ENCODE measurements around the gene MTFR1L. TPM values are rescaled to one million over a fixed set of nuclear protein-coding genes. Genes with fewer than 3 reads are reported as not detected.

The MTFR1L gene
- total and polyA plus RNA-seq, 2 donors (not counting 1 experiment from before 2014, with no cell fraction given): 38.3 to 56.0 TPM

GRCh38 chr1:25873120-25873519 is 53.4 kb downstream of the MTFR1L start:
- Histone ChIP-seq H3K4me3 (replicated peaks in 1 of 4; ENCODE audit: control extremely low read depth in 1 of 4, insufficient read depth in 1 of 4, low read depth in 3 of 4, low read length in 4 of 4) (no peak overlapping the region), H4K20me1 (ENCODE audit: control insufficient read depth, extremely low read depth, insufficient read depth, low read length) (no peaks in the 10 kb centered on the region), H3K36me3 (ENCODE audit: control insufficient read depth, insufficient read depth, low read length) (peaks cover 6% of the 10 kb centered on the region), H3K9me3 (ENCODE audit: control insufficient read depth, insufficient read depth, low read depth, low read length) (no peaks in the 10 kb centered on the region), H3K27me3 (ENCODE audit: control insufficient read depth, insufficient read depth, low read length) (no peaks in the 10 kb centered on the region), H3K9ac (ENCODE audit: insufficient read depth, low read length) (no peak overlapping the region), H3K27ac (ENCODE audit: insufficient read depth, low read length) (no peak overlapping the region), H3K4me2 (ENCODE audit: extremely low read depth, insufficient read depth, low read length) (peak overlapping the region; percentile 13), H3K4me1 (ENCODE audit: control insufficient read depth, extremely low read depth, insufficient read depth, low read length) (peaks cover 23% of the 10 kb centered on the region), H2AFZ (ENCODE audit: low read length) (no peak overlapping the region), H3K79me2 (ENCODE audit: control insufficient read depth, insufficient read depth, low read length) (no peaks in the 10 kb centered on the region)
- no peak for DNase-seq (ENCODE audit: low read depth in 2 of 2)
- TF ChIP-seq EZH2 (IDR thresholded peaks at IDR 0.05; ENCODE audit: low read length, missing control alignments): no peak
- no peak for TF ChIP-seq CTCF (conservative IDR thresholded peaks at IDR 0.05 in 1 of 2, IDR thresholded peaks at IDR 0.05 in 1 of 2; ENCODE audit: low read depth in 1 of 2, low read length in 2 of 2)

GRCh38 chr1:25874209-25874608 is 54.5 kb downstream of the MTFR1L start:
- no peaks in the 10 kb centered on the region for H3K27me3 ChIP-seq (ENCODE audit: control insufficient read depth, insufficient read depth, low read length)
- no peak for TF ChIP-seq CTCF (conservative IDR thresholded peaks at IDR 0.05 in 1 of 2, IDR thresholded peaks at IDR 0.05 in 1 of 2; ENCODE audit: low read depth in 1 of 2, low read length in 2 of 2)
- no peak for TF ChIP-seq EZH2 (IDR thresholded peaks at IDR 0.05; ENCODE audit: low read length, missing control alignments)
- peaks cover 23% of the 10 kb centered on the region for H3K4me1 ChIP-seq (ENCODE audit: control insufficient read depth, extremely low read depth, insufficient read depth, low read length)
- H3K27ac ChIP-seq (ENCODE audit: insufficient read depth, low read length): no peak overlapping the region
- H3K9ac ChIP-seq (ENCODE audit: insufficient read depth, low read length): no peak overlapping the region
- H3K4me2 ChIP-seq (ENCODE audit: extremely low read depth, insufficient read depth, low read length): peak overlapping the region; percentile 90
- H3K9me3 ChIP-seq (ENCODE audit: control insufficient read depth, insufficient read depth, low read depth, low read length): no peaks in the 10 kb centered on the region
- peaks cover 6% of the 10 kb centered on the region for H3K36me3 ChIP-seq (ENCODE audit: control insufficient read depth, insufficient read depth, low read length)
- peak overlapping the region; percentile 56 to 72 (median 69) for H3K4me3 ChIP-seq (replicated peaks in 1 of 4; ENCODE audit: control extremely low read depth in 1 of 4, insufficient read depth in 1 of 4, low read depth in 3 of 4, low read length in 4 of 4)
- H4K20me1 ChIP-seq (ENCODE audit: control insufficient read depth, extremely low read depth, insufficient read depth, low read length): no peaks in the 10 kb centered on the region
- H2AFZ ChIP-seq (ENCODE audit: low read length): no peak overlapping the region
- H3K79me2 ChIP-seq (ENCODE audit: control insufficient read depth, insufficient read depth, low read length): no peaks in the 10 kb centered on the region
- no peak for DNase-seq (ENCODE audit: low read depth in 2 of 2)

- Histone ChIP-seq H3K36me3 (ENCODE audit: control insufficient read depth, insufficient read depth, low read length) (peaks cover 6% of the 10 kb centered on the region), H3K27me3 (ENCODE audit: control insufficient read depth, insufficient read depth, low read length) (no peaks in the 10 kb centered on the region), H3K4me3 (replicated peaks in 1 of 4; ENCODE audit: control extremely low read depth in 1 of 4, insufficient read depth in 1 of 4, low read depth in 3 of 4, low read length in 4 of 4) (peak overlapping the region; percentile 56 to 72 (median 69)), H3K9me3 (ENCODE audit: control insufficient read depth, insufficient read depth, low read depth, low read length) (no peaks in the 10 kb centered on the region), H3K79me2 (ENCODE audit: control insufficient read depth, insufficient read depth, low read length) (no peaks in the 10 kb centered on the region), H3K4me2 (ENCODE audit: extremely low read depth, insufficient read depth, low read length) (peak overlapping the region; percentile 90), H2AFZ (ENCODE audit: low read length) (peak overlapping the region; percentile 40), H3K27ac (ENCODE audit: insufficient read depth, low read length) (peak overlapping the region; percentile 23), H3K4me1 (ENCODE audit: control insufficient read depth, extremely low read depth, insufficient read depth, low read length) (peaks cover 23% of the 10 kb centered on the region), H4K20me1 (ENCODE audit: control insufficient read depth, extremely low read depth, insufficient read depth, low read length) (no peaks in the 10 kb centered on the region), H3K9ac (ENCODE audit: insufficient read depth, low read length) (peak overlapping the region; percentile 55)
- no peak for DNase-seq (ENCODE audit: low read depth in 2 of 2)
- TF ChIP-seq CTCF (conservative IDR thresholded peaks at IDR 0.05 in 1 of 2, IDR thresholded peaks at IDR 0.05 in 1 of 2; ENCODE audit: low read depth in 1 of 2, low read length in 2 of 2) (no peak), EZH2 (IDR thresholded peaks at IDR 0.05; ENCODE audit: low read length, missing control alignments) (no peak)
These were observed 54.9 kb downstream of the MTFR1L start for GRCh38 chr1:25874635-25875153.
